CD4-positive, alpha-beta T cell treated with Interleukin-6 at 100 ng/mL for 8 hours (primary cell): ENCODE measurements around the gene CRTAC1.

Experiments
- DNase-seq: peaks from one replicate; pipeline ENCODE4 v3.0.0-alpha.2; 2020; ENCODE audit warnings: mixed read lengths, low spot score

CRTAC1 gene

GRCh38 chr10:97974526-97975525 lies 55.6 kb downstream of the CRTAC1 start:
- no peak for DNase-seq

- no peak for DNase-seq
These were observed 56.3 kb downstream of the CRTAC1 start for GRCh38 chr10:97974100-97974499.

GRCh38 chr10:97969538-97970079 lies 60.8 kb downstream of the CRTAC1 start:
- no peak for DNase-seq

GRCh38 chr10:97964748-97965147 lies 65.7 kb downstream of the CRTAC1 start:
- DNase-seq: no peak

- DNase-seq: no peak
These were observed 68.5 kb downstream of the CRTAC1 start for GRCh38 chr10:97961945-97962344.

- no peak for DNase-seq
These were observed 70.0 kb downstream of the CRTAC1 start for GRCh38 chr10:97960269-97961056.

GRCh38 chr10:97949462-97949861 lies 81.0 kb downstream of the CRTAC1 start:
- DNase-seq: no peak

GRCh38 chr10:97948822-97949221 lies 81.6 kb downstream of the CRTAC1 start:
- DNase-seq: no peak

- no peak for DNase-seq
These were observed 85.6 kb downstream of the CRTAC1 start for GRCh38 chr10:97944772-97945171.

- no peak for DNase-seq
These were observed 87.1 kb downstream of the CRTAC1 start for GRCh38 chr10:97943294-97943693.

- DNase-seq: no peak
These were observed 89.9 kb downstream of the CRTAC1 start for GRCh38 chr10:97940534-97940933.

GRCh38 chr10:97939446-97939990 lies 90.9 kb downstream of the CRTAC1 start:
- no peak for DNase-seq

- no peak for DNase-seq
These were observed 92.5 kb downstream of the CRTAC1 start for GRCh38 chr10:97937928-97938327.

- no peak for DNase-seq
These were observed 93.4 kb downstream of the CRTAC1 start for GRCh38 chr10:97937054-97937453.

GRCh38 chr10:97936126-97936525 lies 94.3 kb downstream of the CRTAC1 start:
- DNase-seq: no peak

- no peak for DNase-seq
These were observed 97.4 kb downstream of the CRTAC1 start for GRCh38 chr10:97932932-97933530.

GRCh38 chr10:97931041-97931440 lies 99.4 kb downstream of the CRTAC1 start:
- no peak for DNase-seq

GRCh38 chr10:97928897-97929296 lies 101.5 kb downstream of the CRTAC1 start:
- DNase-seq: no peak

GRCh38 chr10:97927622-97928021 lies 102.8 kb downstream of the CRTAC1 start:
- no peak for DNase-seq

GRCh38 chr10:97926055-97926454 lies 104.4 kb downstream of the CRTAC1 start:
- DNase-seq: no peak

- DNase-seq: no peak
These were observed 105.0 kb downstream of the CRTAC1 start for GRCh38 chr10:97925308-97925938.
